A549 (cell line): Measurements from ENCODE around the gene PNN. TPM values are rescaled to one million over a fixed set of nuclear protein-coding genes. Genes with fewer than 3 reads are reported as not detected.
"Not testable (repeated sequence)": the region's sequence is repeated elsewhere in the genome, so short reads cannot be mapped to it uniquely, and the experiment has no call there.

Experiments used
- ATAC-seq, 2 experiments: fragments of 200-7000 bp in 1 of 2; fragments of >200 bp in 1 of 2; cut with Nextera tagmentation in 1 of 2; cut with Tn5 transposase in 1 of 2; 3 replicates each; pipeline versions ENCODE4 v1.8.0 to v1.9.1; 2018 to 2020; ENCODE audit warnings: mild to moderate bottlenecking in 1 of 2, moderate library complexity in 1 of 2
- CTCF ChIA-PET: fragments of 300-600 bp; sonication (Branson Sonifier 250); formaldehyde crosslinking; extraction: SDS; loops from one replicate; lab custom pipeline; 2021; ENCODE audit warnings: antibody characterized with exemption, inconsistent platforms; lab: Yijun Ruan, JAX
- POLR2A ChIA-PET: fragments of 350-600 bp; formaldehyde crosslinking; extraction: SDS; loops from one replicate; lab custom pipeline; 2021; ENCODE audit warnings: antibody characterized with exemption, inconsistent platforms; lab: Yijun Ruan, JAX
- DNase-seq, 2 experiments: peaks; one replicate each; pipeline versions ENCODE4 v3.0.0 to v3.0.0-alpha.2; 2011 to 2016; ENCODE audit warnings: low read depth in 1 of 2, low spot score in 1 of 2
- FAIRE-seq: peaks from 2 replicates; lab custom pipeline; 2011; peaks lifted over from hg19 to GRCh38; lab: Jason Lieb, UNC
- H3K27ac ChIP-seq, 2 experiments: fragments of >200 bp; sonication (Bioruptor Twin); formaldehyde crosslinking; 3 replicates each; pipeline ENCODE4 v1.5.1; 2016 to 2017
- H3K4me1 ChIP-seq: fragments of >200 bp; sonication (Bioruptor Twin); formaldehyde crosslinking; 3 replicates; pipeline ENCODE4 v1.6.1; 2016
- H3K4me2 ChIP-seq: fragments of >200 bp; sonication (Bioruptor Twin); formaldehyde crosslinking; 3 replicates; pipeline ENCODE4 v1.6.1; 2016
- H3K4me3 ChIP-seq: fragments of >200 bp; sonication (Bioruptor Twin); formaldehyde crosslinking; 3 replicates; pipeline ENCODE4 v1.5.1; 2016
- H3K9me3 ChIP-seq: fragments of >200 bp; sonication (Bioruptor Twin); formaldehyde crosslinking; 3 replicates; pipeline ENCODE4 v1.6.1; 2016
- CBX8 ChIP-seq: fragments of 200-600 bp; sonication (generic); IDR thresholded peaks from 2 replicates; pipeline ENCODE4 v1.6.1; 2016
- CTCF ChIP-seq: fragments of >200 bp; sonication (Bioruptor Twin); formaldehyde crosslinking; IDR thresholded peaks from 3 replicates; pipeline ENCODE4 v1.5.1; 2016
- E2F6 ChIP-seq: IDR thresholded peaks from 2 replicates; pipeline ENCODE4 v1.6.1; 2012; ENCODE audit warnings: low read depth, borderline replicate concordance
- HOXB5 ChIP-seq: fragments of 250-450 bp; sonication (Bioruptor Pico); IDR thresholded peaks from 2 replicates; pipeline ENCODE4 v1.5.0; 2020; ENCODE audit warnings: mild to moderate bottlenecking, moderate library complexity
- MYC ChIP-seq: IDR thresholded peaks from 2 replicates; pipeline ENCODE4 v1.6.1; 2012; ENCODE audit warnings: mild to moderate bottlenecking, inconsistent platforms, low read length, improper control_type of control experiment, borderline replicate concordance
- RAD21 ChIP-seq, 2 experiments: fragments of >200 bp in 1 of 2; sonication (Bioruptor Twin) in 1 of 2; formaldehyde crosslinking in 1 of 2; IDR thresholded peaks in 1 of 2; conservative IDR thresholded peaks in 1 of 2; 2 replicates in 1 of 2; 3 replicates in 1 of 2; pipeline ENCODE4 v1.6.1; 2012 to 2018; ENCODE audit warnings: inconsistent platforms in 1 of 2
- SMC3 ChIP-seq: fragments of >200 bp; sonication (Bioruptor Twin); formaldehyde crosslinking; IDR thresholded peaks from 3 replicates; pipeline ENCODE4 v1.6.1; 2018; ENCODE audit warnings: inconsistent platforms
- ZFP36 ChIP-seq: fragments of 450-650 bp; IDR thresholded peaks from 2 replicates; pipeline ENCODE4 v1.6.1; 2014; ENCODE audit warnings: borderline replicate concordance; ENCODE audit not compliant: partially characterized antibody
- WGBS: methylation state at CpG from one replicate; pipeline ENCODE4 v1.1.6; 2017; ENCODE audit errors: missing lambda C conversion rate; 5-methylcytosine and 5-hydroxymethylcytosine counted together
- polyA plus RNA-seq, 4 experiments: library from polyadenylated mRNA; depleted of rRNA in 3 of 4; stranded (reverse); fragments of >200 nt; fragmentation: RNase III in 1 of 4; extraction: RNeasy Plus Mini Kit Qiagen cat#74134 plus additional on column Dnase treatment in 1 of 4; gene quantifications; 2 replicates in 3 of 4; 3 replicates in 1 of 4; pipeline ENCODE4 v1.2.3, GENCODE V29; 2011 to 2017

Gene PNN
- polyA plus RNA-seq, 2 of the 4 experiments (the other 2 are of a cell fraction) = 50.1 to 117 TPM

- TF ChIP-seq E2F6 (no peak), HOXB5 (CRISPR knock-in tag) (no peak), CTCF (no peak), ZFP36 (no peak), MYC (no peak)
- TF ChIP-seq, all 56 proteins: peak for 0
Observed at GRCh38 chr14:39229601-39230110, 54.6 kb downstream of the PNN start (continued).

GRCh38 chr14:39230416-39231035 is 55.5 kb downstream of the PNN start:
- 76% methylated on average over 5 of the region's 5 CpGs for WGBS
- no peak for DNase-seq
- ChIA-PET CTCF (interaction anchor here (0.9 to 2.1 kb wide), 13 partner anchors 9 to 196 kb away, joined by 3 to 13 read pairs (median 4); no protein-coding TSS in a partner anchor), POLR2A (no interaction called here)
- no peak for TF ChIP-seq CBX8
- no peaks in the 10 kb centered on the region for H3K9me3 ChIP-seq
- H3K4me3 ChIP-seq = no peak overlapping the region
- H3K4me1 ChIP-seq = peaks cover 24% of the 10 kb centered on the region
- H3K4me2 ChIP-seq = no peak overlapping the region
- FAIRE-seq = no peak
- H3K27ac ChIP-seq = no peak overlapping the region
- ATAC-seq = no peak

- 80% methylated on average over 11 of the region's 11 CpGs for WGBS
- peak overlapping the region in 1 of 2 experiments; percentile 55; a peak in 3 of 6 replicates for H3K27ac ChIP-seq
- H3K4me2 ChIP-seq, H3K9me3 ChIP-seq, FAIRE-seq, H3K4me3 ChIP-seq: not testable (repeated sequence)
- ChIA-PET POLR2A (interaction anchor here (1.3 kb wide), 1 partner anchor 57 kb away, joined by 4 read pairs; the partner anchor contains the start of gene PNN), CTCF (interaction anchor here (0.6 to 2.1 kb wide), 30 partner anchors 11 to 195 kb away, joined by 3 to 13 read pairs (median 4); partner anchors contain the start of gene PNN)
- peaks cover 24% of the 10 kb centered on the region for H3K4me1 ChIP-seq
- peak; percentile 35 to 76 for DNase-seq
- TF ChIP-seq RAD21 (conservative IDR thresholded peaks at IDR 0.05 in 1 of 2, IDR thresholded peaks at IDR 0.05 in 1 of 2) (peak; percentile 71 to 79), CTCF (peak; percentile 52), SMC3 (peak; percentile 58; the same call in 2 of the 3 replicates)
- ATAC-seq = peak; percentile 79 to 87; a peak in 5 of 6 replicates
Observed at GRCh38 chr14:39231751-39232553, 56.9 kb downstream of the PNN start.

Other genes with a start within 250 kb of the PNN start
- 176 and 238 TPM in 2 replicates for gene SEC23A, start 72.0 kb upstream of the PNN start, polyA plus RNA-seq (2011; rRNA removed)
- gene SEC23A, start 72.0 kb upstream of the PNN start, polyA plus RNA-seq (2017; fragmentation: RNase III; extraction: RNeasy Plus Mini Kit Qiagen cat#74134 plus additional on column Dnase treatment) = 90.2 to 105 TPM (median 96.4 TPM) in 3 replicates
- gene GEMIN2, start 60.9 kb upstream of the PNN start, polyA plus RNA-seq (2011; rRNA removed) = 48.1 and 67.8 TPM in 2 replicates
- 26.8 to 31.7 TPM (median 30.6 TPM) in 3 replicates for gene GEMIN2, start 60.9 kb upstream of the PNN start, polyA plus RNA-seq (2017; fragmentation: RNase III; extraction: RNeasy Plus Mini Kit Qiagen cat#74134 plus additional on column Dnase treatment)
- gene TRAPPC6B, start 4.9 kb upstream of the PNN start, polyA plus RNA-seq (2011; rRNA removed) = 18.7 and 31.6 TPM in 2 replicates
- gene TRAPPC6B, start 4.9 kb upstream of the PNN start, polyA plus RNA-seq (2017; fragmentation: RNase III; extraction: RNeasy Plus Mini Kit Qiagen cat#74134 plus additional on column Dnase treatment) = 14.7 to 16.4 TPM (median 15.7 TPM) in 3 replicates
- gene MIA2, start 58.7 kb downstream of the PNN start, polyA plus RNA-seq (2011; rRNA removed) = 71.7 and 73.9 TPM in 2 replicates
- 22.9 to 25.6 TPM (median 25.4 TPM) in 3 replicates for gene MIA2, start 58.7 kb downstream of the PNN start, polyA plus RNA-seq (2017; fragmentation: RNase III; extraction: RNeasy Plus Mini Kit Qiagen cat#74134 plus additional on column Dnase treatment)